Memory B cell (primary cell): Measurements from ENCODE around the gene SLBP.
A peak's percentile ranks its signal among the peaks of the same experiment; 100 is the strongest.

Experiments used
- ATAC-seq: fragments of 150-1000 bp; cut with Tn5 transposase; 2 replicates; pipeline ENCODE4 v1.10.0; 2021; ENCODE audit warnings: low read depth, mild to moderate bottlenecking, moderate library complexity
- DNase-seq, 2 donors: peaks; one replicate each; pipeline ENCODE4 v3.0.0; 2022; ENCODE audit warnings: low spot score in 2 of 2
- H3K27ac Mint-ChIP-seq: one replicate; pipeline ENCODE4 v1.8.0; 2022; ENCODE audit warnings: mild to moderate bottlenecking, moderate library complexity, mixed read lengths
- H3K27me3 Mint-ChIP-seq: one replicate; pipeline ENCODE4 v1.8.0; 2022; ENCODE audit warnings: mixed read lengths
- H3K36me3 Mint-ChIP-seq: one replicate; pipeline ENCODE4 v1.8.0; 2022; ENCODE audit warnings: mild to moderate bottlenecking, mixed read lengths
- H3K4me1 Mint-ChIP-seq: one replicate; pipeline ENCODE4 v1.8.0; 2022; ENCODE audit warnings: mixed read lengths
- H3K4me3 Mint-ChIP-seq: one replicate; pipeline ENCODE4 v1.8.0; 2022; ENCODE audit warnings: mild to moderate bottlenecking, moderate library complexity, mixed read lengths
- H3K9me3 Mint-ChIP-seq: one replicate; pipeline ENCODE4 v1.8.0; 2022; ENCODE audit warnings: mixed read lengths

SLBP gene

GRCh38 chr4:1691737-1692373 is 20.3 kb downstream of the SLBP start:
- Mint-ChIP-seq H3K27me3 (no peaks in the 10 kb centered on the region), H3K9me3 (no peaks in the 10 kb centered on the region), H3K36me3 (peaks cover 15% of the 10 kb centered on the region), H3K4me3 (no peak overlapping the region), H3K4me1 (peaks cover 3% of the 10 kb centered on the region), H3K27ac (no peak overlapping the region)
- DNase-seq (no peak), ATAC-seq (no peak)

- Mint-ChIP-seq H3K27ac (no peak overlapping the region), H3K9me3 (no peaks in the 10 kb centered on the region)
- no peak for DNase-seq
These were observed 21.4 kb downstream of the SLBP start for GRCh38 chr4:1690698-1691097.

GRCh38 chr4:1686440-1687036 is 25.6 kb downstream of the SLBP start:
- Mint-ChIP-seq H3K27ac (no peak overlapping the region), H3K27me3 (no peaks in the 10 kb centered on the region), H3K9me3 (no peaks in the 10 kb centered on the region), H3K4me3 (peak overlapping the region; percentile 29), H3K36me3 (peaks cover 6% of the 10 kb centered on the region), H3K4me1 (peaks cover 9% of the 10 kb centered on the region)
- no peak for ATAC-seq
- DNase-seq = no peak

More at GRCh38 chr4:1690698-1691097, 21.4 kb downstream of the SLBP start:
- ATAC-seq = no peak
- Mint-ChIP-seq H3K4me1 (peaks cover 3% of the 10 kb centered on the region), H3K36me3 (peaks cover 10% of the 10 kb centered on the region), H3K4me3 (no peak overlapping the region), H3K27me3 (no peaks in the 10 kb centered on the region)

GRCh38 chr4:1685235-1686150 is 26.6 kb downstream of the SLBP start:
- Mint-ChIP-seq H3K9me3 (no peaks in the 10 kb centered on the region), H3K36me3 (peaks cover 3% of the 10 kb centered on the region), H3K4me3 (peak overlapping the region; percentile 52), H3K27me3 (no peaks in the 10 kb centered on the region), H3K4me1 (peaks cover 9% of the 10 kb centered on the region), H3K27ac (no peak overlapping the region)
- DNase-seq (no peak), ATAC-seq (no peak)

GRCh38 chr4:1684506-1685234 is 27.4 kb downstream of the SLBP start:
- ATAC-seq (peak; percentile 7), DNase-seq (no peak)
- Mint-ChIP-seq H3K9me3 (no peaks in the 10 kb centered on the region), H3K27ac (no peak overlapping the region), H3K4me1 (peaks cover 9% of the 10 kb centered on the region), H3K27me3 (no peaks in the 10 kb centered on the region), H3K4me3 (peak overlapping the region; percentile 52), H3K36me3 (peaks cover 2% of the 10 kb centered on the region)

GRCh38 chr4:1683736-1684505 is 28.2 kb downstream of the SLBP start, which contains the start of gene FAM53A:
TSS of gene FAM53A (minus strand) at chr4:1684313. CDS start at chr4:1668741, 15,572 bp downstream.
- Mint-ChIP-seq H3K4me1 (peaks cover 9% of the 10 kb centered on the region), H3K27me3 (no peaks in the 10 kb centered on the region), H3K27ac (peak within 1 kb of the TSS; percentile 63), H3K36me3 (no peaks in the 10 kb centered on the region), H3K9me3 (no peaks in the 10 kb centered on the region), H3K4me3 (peak within 1 kb of the TSS; percentile 84)
- peak; percentile 88 to 97 for DNase-seq
- peak; percentile 91 for ATAC-seq

- Mint-ChIP-seq H3K27ac (peak overlapping the region; percentile 63), H3K27me3 (no peaks in the 10 kb centered on the region), H3K9me3 (no peaks in the 10 kb centered on the region), H3K4me1 (peaks cover 9% of the 10 kb centered on the region), H3K36me3 (no peaks in the 10 kb centered on the region), H3K4me3 (peak overlapping the region; percentile 84)
- ATAC-seq = no peak
- DNase-seq = no peak
These were observed 28.8 kb downstream of the SLBP start for GRCh38 chr4:1683261-1683735.

- Mint-ChIP-seq H3K4me1 (peaks cover 9% of the 10 kb centered on the region), H3K36me3 (no peaks in the 10 kb centered on the region), H3K27ac (no peak overlapping the region), H3K9me3 (no peaks in the 10 kb centered on the region), H3K4me3 (peak overlapping the region; percentile 84), H3K27me3 (no peaks in the 10 kb centered on the region)
- ATAC-seq (no peak), DNase-seq (no peak)
These were observed 29.3 kb downstream of the SLBP start for GRCh38 chr4:1682860-1683259.

GRCh38 chr4:1678244-1678643 is 33.9 kb downstream of the SLBP start:
- DNase-seq = no peak
- Mint-ChIP-seq H3K9me3 (no peaks in the 10 kb centered on the region), H3K4me1 (peaks cover 6% of the 10 kb centered on the region), H3K4me3 (no peak overlapping the region), H3K27ac (no peak overlapping the region), H3K27me3 (no peaks in the 10 kb centered on the region), H3K36me3 (no peaks in the 10 kb centered on the region)
- ATAC-seq = no peak

GRCh38 chr4:1676605-1677525 is 35.3 kb downstream of the SLBP start:
- H3K27me3 Mint-ChIP-seq = no peaks in the 10 kb centered on the region
- no peak overlapping the region for H3K4me3 Mint-ChIP-seq
- DNase-seq (no peak), ATAC-seq (no peak)
- H3K27ac Mint-ChIP-seq = no peak overlapping the region
- H3K4me1 Mint-ChIP-seq = no peaks in the 10 kb centered on the region
- no peaks in the 10 kb centered on the region for H3K9me3 Mint-ChIP-seq
- no peaks in the 10 kb centered on the region for H3K36me3 Mint-ChIP-seq

GRCh38 chr4:1675802-1676137 is 36.3 kb downstream of the SLBP start:
- Mint-ChIP-seq H3K27me3 (no peaks in the 10 kb centered on the region), H3K9me3 (no peaks in the 10 kb centered on the region), H3K4me3 (no peak overlapping the region), H3K27ac (no peak overlapping the region), H3K36me3 (peaks cover 2% of the 10 kb centered on the region), H3K4me1 (no peaks in the 10 kb centered on the region)
- no peak for DNase-seq
- ATAC-seq = no peak

GRCh38 chr4:1675136-1675801 is 36.9 kb downstream of the SLBP start:
- Mint-ChIP-seq H3K27ac (no peak overlapping the region), H3K27me3 (no peaks in the 10 kb centered on the region), H3K4me1 (no peaks in the 10 kb centered on the region), H3K9me3 (no peaks in the 10 kb centered on the region), H3K4me3 (no peak overlapping the region), H3K36me3 (peaks cover 2% of the 10 kb centered on the region)
- DNase-seq = no peak
- no peak for ATAC-seq
